H1 (cell line): ENCODE measurements around the gene TRAF3IP1. TPM values are rescaled to one million over a fixed set of nuclear protein-coding genes. Genes with fewer than 3 reads are reported as not detected.
A peak's percentile ranks its signal among the peaks of the same experiment; 100 is the strongest.

ENCODE experiments used
- CTCF ChIA-PET: fragments of 300-600 bp; sonication (Branson Sonifier 250); formaldehyde crosslinking; loops from one replicate; lab custom pipeline; 2021; ENCODE audit not compliant: partially characterized antibody; lab: Charles Lee
- POLR2A ChIA-PET: fragments of 300-600 bp; sonication (Branson Sonifier 250); formaldehyde crosslinking; loops from one replicate; lab custom pipeline; 2021; ENCODE audit warnings: inconsistent platforms; ENCODE audit not compliant: partially characterized antibody; lab: Charles Lee
- DNase-seq, 2 experiments: peaks; one replicate each; pipeline versions ENCODE4 v3.0.0 to v3.0.0-alpha.2; 2010 to 2022; ENCODE audit warnings: low spot score in 2 of 2, low read depth in 1 of 2, mixed read lengths in 1 of 2
- FAIRE-seq: peaks from 2 replicates; lab custom pipeline; 2011; peaks lifted over from hg19 to GRCh38; lab: Jason Lieb, UNC
- H2AFZ ChIP-seq: 2 replicates; pipeline ENCODE4 v1.8.1; 2012; ENCODE audit warnings: low read length, inconsistent platforms
- H2AK5ac ChIP-seq: 2 replicates; pipeline ENCODE4 v1.6.1; 2013; ENCODE audit warnings: low read depth, low read length
- H2BK120ac ChIP-seq: replicated peaks from 2 replicates; pipeline ENCODE3; 2013; ENCODE audit warnings: low read depth, low read length, inconsistent platforms
- H2BK12ac ChIP-seq: 2 replicates; pipeline ENCODE4 v1.6.1; 2013; ENCODE audit warnings: low read depth, low read length
- H2BK15ac ChIP-seq: 2 replicates; pipeline ENCODE4 v1.6.1; 2013; ENCODE audit warnings: low read length
- H2BK20ac ChIP-seq: 2 replicates; pipeline ENCODE4 v1.6.1; 2013; ENCODE audit warnings: low read length
- H2BK5ac ChIP-seq: 2 replicates; pipeline ENCODE4 v1.6.1; 2013; ENCODE audit warnings: low read depth, low read length
- H3K14ac ChIP-seq: 2 replicates; pipeline ENCODE4 v1.6.1; 2013; ENCODE audit warnings: inconsistent platforms; ENCODE audit not compliant: insufficient read length
- H3K18ac ChIP-seq: 2 replicates; pipeline ENCODE4 v1.6.1; 2013; ENCODE audit warnings: low read length; ENCODE audit errors: extremely low read depth
- H3K23ac ChIP-seq: 2 replicates; pipeline ENCODE4 v1.6.1; 2013; ENCODE audit warnings: inconsistent platforms; ENCODE audit not compliant: insufficient read length
- H3K23me2 ChIP-seq: 2 replicates; pipeline ENCODE4 v1.6.1; 2013; ENCODE audit warnings: low read depth, low read length
- H3K27ac ChIP-seq: 2 replicates; pipeline ENCODE4 v1.6.1; 2011; ENCODE audit warnings: low read depth, low read length, inconsistent platforms
- H3K27me3 ChIP-seq, 4 experiments: replicated peaks in 1 of 4; 1 replicate in 1 of 4; 2 replicates in 3 of 4; pipeline versions ENCODE4 v1.6.1 to v1.8.1; 2011 to 2013; ENCODE audit warnings: low read length in 3 of 4, mild to moderate bottlenecking in 3 of 4, inconsistent platforms in 2 of 4, mixed read lengths in 2 of 4, moderate library complexity in 1 of 4; ENCODE audit not compliant: control insufficient read depth in 3 of 4, insufficient read depth in 3 of 4; ENCODE audit errors: extremely low read depth in 1 of 4
- H3K36me3 ChIP-seq, 4 experiments: 2 replicates each; pipeline versions ENCODE4 v1.6.1 to v1.8.1; 2011 to 2013; ENCODE audit warnings: mild to moderate bottlenecking in 4 of 4, low read length in 3 of 4, moderate library complexity in 2 of 4, control low read depth in 1 of 4, inconsistent platforms in 1 of 4; ENCODE audit not compliant: insufficient read depth in 4 of 4, control insufficient read depth in 2 of 4
- H3K4ac ChIP-seq: replicated peaks from 2 replicates; pipeline ENCODE3; 2013; ENCODE audit warnings: low read length, low read depth, mixed read lengths, inconsistent platforms; ENCODE audit not compliant: insufficient read length
- H3K4me1 ChIP-seq, 4 experiments: replicated peaks in 1 of 4; 1 replicate in 1 of 4; 2 replicates in 3 of 4; pipeline versions ENCODE4 v1.6.1 to v1.8.1; 2011 to 2013; ENCODE audit warnings: low read length in 3 of 4, inconsistent platforms in 2 of 4, mixed read lengths in 1 of 4; ENCODE audit not compliant: insufficient read depth in 4 of 4, control insufficient read depth in 3 of 4
- H3K4me2 ChIP-seq, 2 experiments: 2 replicates each; pipeline versions ENCODE4 v1.6.1 to v1.8.1; 2011 to 2013; ENCODE audit warnings: low read depth in 2 of 2, low read length in 2 of 2, control low read depth in 1 of 2, inconsistent platforms in 1 of 2, mild to moderate bottlenecking in 1 of 2; ENCODE audit not compliant: insufficient read depth in 1 of 2
- H3K4me3 ChIP-seq, 4 experiments: fragments of 200-600, 300-600 bp in 1 of 4; sonication (generic), shearing (Covaris generic), sonication (Bioruptor Twin) in 1 of 4; 2 replicates each; pipeline versions ENCODE4 v1.5.1 to v1.8.1; 2011 to 2016; ENCODE audit warnings: low read length in 4 of 4, low read depth in 3 of 4, control low read depth in 2 of 4, inconsistent platforms in 2 of 4, mild to moderate bottlenecking in 2 of 4, mixed read lengths in 1 of 4, moderate library complexity in 1 of 4; ENCODE audit not compliant: insufficient read depth in 2 of 4; ENCODE audit errors: extremely low read depth in 1 of 4
- H3K56ac ChIP-seq: replicated peaks from 2 replicates; pipeline ENCODE3; 2013; ENCODE audit warnings: low read depth, mild to moderate bottlenecking, mixed read lengths, low read length, inconsistent platforms; ENCODE audit not compliant: insufficient read length
- H3K79me1 ChIP-seq: 2 replicates; pipeline ENCODE4 v1.6.1; 2013; ENCODE audit warnings: low read depth, low read length, control low read depth
- H3K79me2 ChIP-seq, 2 experiments: 2 replicates each; pipeline versions ENCODE4 v1.6.1 to v1.8.1; 2012 to 2013; ENCODE audit warnings: low read length in 2 of 2, mild to moderate bottlenecking in 2 of 2, inconsistent platforms in 1 of 2; ENCODE audit not compliant: insufficient read depth in 2 of 2, control insufficient read depth in 1 of 2
- H3K9ac ChIP-seq, 4 experiments: replicated peaks in 1 of 4; 1 replicate in 1 of 4; 2 replicates in 3 of 4; pipeline versions ENCODE4 v1.6.1 to v1.8.1; 2011 to 2013; ENCODE audit warnings: low read depth in 3 of 4, low read length in 3 of 4, control low read depth in 2 of 4, mild to moderate bottlenecking in 2 of 4, moderate library complexity in 2 of 4, inconsistent platforms in 1 of 4; ENCODE audit errors: extremely low read depth in 1 of 4
- H3K9me3 ChIP-seq, 2 experiments: 2 replicates each; pipeline versions ENCODE4 v1.6.1 to v1.8.1; 2012 to 2013; ENCODE audit warnings: mild to moderate bottlenecking in 2 of 2, moderate library complexity in 2 of 2, control low read depth in 1 of 2, inconsistent platforms in 1 of 2, low read depth in 1 of 2, low read length in 1 of 2, mixed read lengths in 1 of 2; ENCODE audit not compliant: insufficient read depth in 2 of 2
- H4K20me1 ChIP-seq, 2 experiments: replicated peaks in 1 of 2; 2 replicates each; pipeline versions ENCODE3 to v1.8.1; 2011 to 2013; ENCODE audit warnings: inconsistent platforms in 2 of 2, low read length in 2 of 2, mild to moderate bottlenecking in 1 of 2; ENCODE audit not compliant: insufficient read depth in 2 of 2, control insufficient read depth in 1 of 2
- H4K5ac ChIP-seq: 2 replicates; pipeline ENCODE4 v1.6.1; 2013; ENCODE audit warnings: low read length, low read depth, mixed read lengths, inconsistent platforms; ENCODE audit not compliant: insufficient read length
- H4K8ac ChIP-seq: 2 replicates; pipeline ENCODE4 v1.8.0; 2013; ENCODE audit warnings: mild to moderate bottlenecking, moderate library complexity, low read length, inconsistent platforms; ENCODE audit not compliant: insufficient read depth; ENCODE audit errors: extremely low read depth
- H4K91ac ChIP-seq: replicated peaks from 2 replicates; pipeline ENCODE3; 2013; ENCODE audit warnings: low read length, mixed read lengths, inconsistent platforms; ENCODE audit not compliant: insufficient read length
- ASH2L ChIP-seq: fragments of 200-600, 300-600 bp; sonication (generic); IDR thresholded peaks from one replicate; pipeline ENCODE4 v1.7.1; 2017; ENCODE audit warnings: low read length
- BACH1 ChIP-seq: IDR thresholded peaks from 2 replicates; pipeline ENCODE4 v1.6.1; 2012; ENCODE audit warnings: low read length, improper control_type of control experiment
- BRCA1 ChIP-seq: IDR thresholded peaks from 2 replicates; pipeline ENCODE4 v1.6.1; 2012; ENCODE audit warnings: low read depth, low read length, improper control_type of control experiment
- CHD1 ChIP-seq: IDR thresholded peaks from 2 replicates; pipeline ENCODE4 v1.6.1; 2012; ENCODE audit warnings: low read depth, low read length, improper control_type of control experiment
- CHD2 ChIP-seq: IDR thresholded peaks from 2 replicates; pipeline ENCODE4 v1.6.1; 2012; ENCODE audit warnings: low read length, improper control_type of control experiment
- CREB1 ChIP-seq: IDR thresholded peaks from 2 replicates; pipeline ENCODE4 v1.6.1; 2012; ENCODE audit warnings: inconsistent platforms
- FOSL1 ChIP-seq: IDR thresholded peaks from 2 replicates; pipeline ENCODE4 v1.6.1; 2011; ENCODE audit warnings: mild to moderate bottlenecking, low read depth, low read length, moderate library complexity; ENCODE audit not compliant: insufficient read depth
- RAD21 ChIP-seq, 2 experiments: IDR thresholded peaks in 1 of 2; conservative IDR thresholded peaks in 1 of 2; 2 replicates each; pipeline ENCODE4 v1.6.1; 2011; ENCODE audit warnings: low read depth in 2 of 2, low read length in 2 of 2, improper control_type of control experiment in 1 of 2, inconsistent platforms in 1 of 2, mild to moderate bottlenecking in 1 of 2, moderate library complexity in 1 of 2
- SP2 ChIP-seq: IDR thresholded peaks from 2 replicates; pipeline ENCODE4 v1.6.1; 2012; ENCODE audit warnings: mild to moderate bottlenecking, low read length, inconsistent platforms
- TCF12 ChIP-seq: IDR thresholded peaks from 2 replicates; pipeline ENCODE4 v1.6.1; 2011; ENCODE audit warnings: low read depth, mild to moderate bottlenecking, low read length
- WGBS, 2 experiments: shearing (Covaris generic) in 1 of 2; methylation state at CpG; one replicate each; pipeline versions ENCODE4 v1.1.6 to v1.1.7; 2013 to 2015; ENCODE audit warnings: low lambda C conversion rate in 2 of 2, mixed read lengths in 2 of 2, inconsistent platforms in 1 of 2, low coverage in 1 of 2, missing lambda C conversion rate in 1 of 2; ENCODE audit not compliant: insufficient replicate concordance in 2 of 2, insufficient coverage in 1 of 2, insufficient read length in 1 of 2; ENCODE audit errors: extremely low coverage in 1 of 2, missing lambda C conversion rate in 1 of 2; 5-methylcytosine and 5-hydroxymethylcytosine counted together
- polyA plus RNA-seq, 7 experiments: library from polyadenylated mRNA; depleted of rRNA in 3 of 7; stranded (reverse) in 5 of 7; unstranded in 2 of 7; fragments of >200 nt in 5 of 7; fragments of 200-250 nt in 2 of 7; gene quantifications; 1 replicate in 5 of 7; 2 replicates in 1 of 7; 4 replicates in 1 of 7; pipeline versions ENCODE4 v1.2.1 to v1.2.3, GENCODE V29; 2011 to 2013; ENCODE audit warnings: missing spikeins in 2 of 7, mixed read lengths in 2 of 7
- total RNA-seq: library from RNA; stranded (reverse); fragmentation: NEBNext Ultra II Directional; extraction: Animal tissue kit (Norgen Biotek cat#: 25700); gene quantifications from 2 replicates; pipeline ENCODE4 v1.2.1, GENCODE V29; 2021
- TF ChIP-seq, protein P1 (sequence below): IDR thresholded peaks from 2 replicates; pipeline ENCODE4 v1.6.1; 2012; ENCODE audit warnings: inconsistent platforms

The TRAF3IP1 gene
- total and polyA plus RNA-seq, 2 of the 8 experiments (the other 6 are each of a cell fraction or from before 2014, with no cell fraction given): 2.3 to 17.5 TPM

DNA sequence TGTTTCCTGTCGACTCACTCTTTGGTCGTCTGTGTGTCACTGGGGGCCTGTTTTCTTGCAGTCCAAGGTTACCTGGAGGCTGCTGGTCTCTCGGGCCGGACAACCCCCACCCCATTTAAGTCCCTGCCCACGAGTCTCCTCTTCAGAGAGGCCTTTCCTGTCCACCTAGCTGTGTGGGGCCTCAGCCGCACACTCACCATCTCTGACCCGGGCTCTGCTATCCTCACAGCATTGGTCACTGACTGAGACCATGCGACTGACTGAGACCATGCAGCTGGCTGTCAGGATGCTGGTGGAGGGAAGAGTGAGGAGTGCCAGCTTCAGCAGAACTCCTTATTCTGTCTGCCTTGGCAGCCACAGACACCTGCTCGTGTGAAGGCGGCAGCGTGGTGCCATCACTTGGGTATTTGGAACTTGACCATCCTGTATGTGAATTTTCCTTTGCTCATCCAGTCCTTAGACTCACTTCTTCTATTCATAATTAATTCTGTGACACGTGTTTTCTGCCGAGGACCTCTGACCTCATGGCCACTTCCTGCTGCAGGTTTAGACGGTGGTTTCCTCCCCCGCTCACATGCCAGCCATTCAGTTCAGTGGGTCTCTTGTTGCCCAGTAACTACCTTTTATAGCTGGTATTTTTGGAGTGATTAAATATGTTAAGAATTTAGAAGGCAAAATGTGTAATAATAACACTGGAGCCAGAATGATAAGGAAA, 58.9 kb downstream of the TRAF3IP1 start:
- no peak overlapping the region for H3K4me3 ChIP-seq
- H3K23ac ChIP-seq: no peak overlapping the region
- H3K14ac ChIP-seq: no peak overlapping the region
- peak overlapping the region in 2 of 4 experiments; percentile 10 to 27; a peak in 2 of 7 replicates for H3K9ac ChIP-seq
- no peak overlapping the region for H3K18ac ChIP-seq
- H2BK15ac ChIP-seq: no peak overlapping the region
- no peak overlapping the region for H2AFZ ChIP-seq
- no peaks in the 10 kb centered on the region for H4K20me1 ChIP-seq
- ChIA-PET POLR2A (interaction anchor here (1.1 kb wide), 1 partner anchor 48 kb away, joined by 3 read pairs; no protein-coding TSS in a partner anchor), CTCF (interaction anchor here (1.0 to 1.9 kb wide), 4 partner anchors 9 to 116 kb away, joined by 3 to 10 read pairs (median 4); no protein-coding TSS in a partner anchor)
- H3K79me2 ChIP-seq: no peaks in the 10 kb centered on the region
- no peak overlapping the region for H4K5ac ChIP-seq
- H2BK5ac ChIP-seq: no peak overlapping the region
- peaks cover 0 to 2% (median 0%) of the 10 kb centered on the region in 4 experiments; a peak in 1 of 8 replicates for H3K36me3 ChIP-seq
- H4K8ac ChIP-seq: no peak overlapping the region
- no peaks in the 10 kb centered on the region for H3K23me2 ChIP-seq
- peak overlapping the region; percentile 33; the same call in 1 of the 2 replicates for H2AK5ac ChIP-seq
- no peak overlapping the region for H3K4ac ChIP-seq
- no peak overlapping the region for H4K91ac ChIP-seq
- no peak overlapping the region for H2BK120ac ChIP-seq
- H2BK20ac ChIP-seq: no peak overlapping the region
- no peak for DNase-seq
- peak overlapping the region; percentile 32; the same call in 1 of the 2 replicates for H2BK12ac ChIP-seq
- peaks cover 3 to 21% (median 12%) of the 10 kb centered on the region in 4 experiments for H3K4me1 ChIP-seq
- H3K79me1 ChIP-seq: no peaks in the 10 kb centered on the region
- H3K27me3 ChIP-seq: no peaks in the 10 kb centered on the region
- no peak overlapping the region for H3K56ac ChIP-seq
- H3K4me2 ChIP-seq: no peak overlapping the region
- no peak overlapping the region for H3K27ac ChIP-seq
- TF ChIP-seq, protein P1, sequence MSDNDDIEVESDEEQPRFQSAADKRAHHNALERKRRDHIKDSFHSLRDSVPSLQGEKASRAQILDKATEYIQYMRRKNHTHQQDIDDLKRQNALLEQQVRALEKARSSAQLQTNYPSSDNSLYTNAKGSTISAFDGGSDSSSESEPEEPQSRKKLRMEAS: no peak
- TF ChIP-seq CREB1: no peak
- TF ChIP-seq ASH2L: no peak
- no peak for TF ChIP-seq FOSL1
- no peak for TF ChIP-seq BACH1
- no peak for TF ChIP-seq SP2
- TF ChIP-seq TCF12: no peak
- no peak for TF ChIP-seq BRCA1
- no peak for TF ChIP-seq CHD1
- no peak for TF ChIP-seq CHD2
- TF ChIP-seq RAD21 (IDR thresholded peaks at IDR 0.05 in 1 of 2, conservative IDR thresholded peaks at IDR 0.05 in 1 of 2; ENCODE audit: low read depth in 2 of 2, low read length in 2 of 2): no peak
- 88% methylated on average over 15 of the region's 15 CpGs; no CpG with 5 or more reads in 1 of the 2 experiments for WGBS, 2 experiments
- no peak for FAIRE-seq
- H3K9me3 ChIP-seq: no peaks in the 10 kb centered on the region
